Measurements from ENCODE around the gene ARHGAP42.

ARHGAP42 gene

DNA sequence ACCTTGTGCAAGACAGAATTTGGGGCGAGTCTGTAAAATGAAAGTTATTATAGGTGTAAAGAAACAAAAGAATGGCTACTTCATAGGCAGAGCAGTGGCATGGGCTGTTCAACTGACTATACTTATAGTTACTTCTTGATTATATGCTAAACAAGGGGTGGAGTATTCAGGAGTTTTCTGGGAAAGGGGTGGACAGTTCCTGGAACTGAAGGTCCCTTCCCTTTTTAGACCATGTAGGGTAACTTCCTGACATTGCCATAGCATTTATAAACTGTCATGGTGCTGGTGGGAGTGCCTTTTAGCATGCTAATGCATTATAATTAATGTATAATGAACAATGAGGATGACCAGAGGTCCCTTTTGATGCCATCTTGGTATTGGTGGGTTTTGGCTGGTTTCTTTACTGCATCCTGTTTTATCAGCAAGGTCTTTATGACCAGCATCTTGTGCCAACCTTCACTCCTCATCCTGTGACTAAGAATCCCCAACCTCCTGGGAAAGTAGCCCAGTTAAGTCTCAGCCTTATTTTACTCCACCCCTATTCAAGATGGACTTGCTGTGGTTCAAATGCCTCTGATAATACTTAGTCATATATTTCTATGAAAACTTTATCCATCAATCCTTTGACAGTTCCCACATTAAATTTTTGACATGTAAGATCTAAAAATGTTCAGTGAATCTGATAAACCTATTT lies 118.6 kb downstream of the ARHGAP42 start:
- TF ChIP-seq CTCF (IDR thresholded peaks at IDR 0.05; ENCODE audit: control insufficient read depth, extremely low read depth, insufficient read depth) = no peak
- H3K4me3 ChIP-seq (ENCODE audit: low read depth, low read length) = no peak overlapping the region
- no peak for DNase-seq (ENCODE audit: low read depth)

DNA sequence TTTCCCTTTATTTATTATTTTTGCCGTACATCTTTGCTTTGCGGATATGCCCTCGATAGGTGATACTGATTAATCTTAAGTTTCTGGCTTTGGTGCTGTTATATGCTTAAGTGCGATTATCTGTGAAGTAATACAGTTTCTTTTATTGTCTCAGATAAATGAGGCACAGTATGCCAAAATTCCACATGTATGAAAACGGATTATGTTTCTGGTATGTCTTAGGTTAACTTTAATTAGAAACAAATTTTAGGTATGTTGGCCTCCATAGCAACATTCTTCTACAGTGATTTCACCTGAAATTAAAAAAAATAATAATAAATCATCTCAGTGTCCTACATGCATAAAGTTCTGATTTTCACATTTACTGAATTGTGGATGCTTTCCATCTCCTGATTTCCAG lies 119.2 kb downstream of the ARHGAP42 start:
- no peak overlapping the region for H3K4me3 ChIP-seq (ENCODE audit: low read depth, low read length)
- DNase-seq (ENCODE audit: low read depth) = no peak
- no peak for TF ChIP-seq CTCF (IDR thresholded peaks at IDR 0.05; ENCODE audit: control insufficient read depth, extremely low read depth, insufficient read depth)

- TF ChIP-seq CTCF (IDR thresholded peaks at IDR 0.05; ENCODE audit: control insufficient read depth, extremely low read depth, insufficient read depth) = no peak
- no peak overlapping the region for H3K4me3 ChIP-seq (ENCODE audit: low read depth, low read length)
- DNase-seq (ENCODE audit: low read depth) = no peak
Observed at GRCh38 chr11:100808904-100809491, 121.9 kb downstream of the ARHGAP42 start.

- H3K4me3 ChIP-seq (ENCODE audit: low read depth, low read length) = no peak overlapping the region
- TF ChIP-seq CTCF (IDR thresholded peaks at IDR 0.05; ENCODE audit: control insufficient read depth, extremely low read depth, insufficient read depth) = no peak
- DNase-seq (ENCODE audit: low read depth) = no peak
Observed at GRCh38 chr11:100810146-100810545, 123.1 kb downstream of the ARHGAP42 start.

DNA sequence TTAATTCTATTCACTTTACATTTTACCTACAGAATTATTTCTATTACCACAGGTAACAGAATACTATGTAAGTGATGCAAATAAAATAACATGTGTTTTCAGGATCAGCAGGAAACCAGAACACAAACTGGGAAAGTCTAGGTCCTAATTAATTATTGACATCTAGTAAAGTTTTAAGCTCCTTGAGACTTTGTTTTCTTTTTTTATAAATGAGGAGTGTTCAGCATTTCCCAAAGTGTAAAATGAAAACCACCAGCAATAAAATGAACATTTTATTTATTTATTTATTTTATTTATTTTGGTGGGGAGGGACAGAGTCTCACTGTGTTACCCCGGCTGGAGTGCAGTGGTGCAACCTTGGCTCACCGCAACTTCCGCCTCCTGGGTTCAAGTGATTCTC lies 123.6 kb downstream of the ARHGAP42 start:
- DNase-seq (ENCODE audit: low read depth) = no peak
- H3K4me3 ChIP-seq (ENCODE audit: low read depth, low read length) = no peak overlapping the region
- no peak for TF ChIP-seq CTCF (IDR thresholded peaks at IDR 0.05; ENCODE audit: control insufficient read depth, extremely low read depth, insufficient read depth)

GRCh38 chr11:100812517-100812916 lies 125.4 kb downstream of the ARHGAP42 start:
- no peak for TF ChIP-seq CTCF (IDR thresholded peaks at IDR 0.05; ENCODE audit: control insufficient read depth, extremely low read depth, insufficient read depth)
- no peak overlapping the region for H3K4me3 ChIP-seq (ENCODE audit: low read depth, low read length)
- no peak for DNase-seq (ENCODE audit: low read depth)

Data from LNCaP clone FGC (cell line).